ENCODE results near the gene KRT86. TPM values are rescaled to one million over a fixed set of nuclear protein-coding genes. Genes with fewer than 3 reads are reported as not detected.
A peak's percentile ranks its signal among the peaks of the same experiment; 100 is the strongest.

The KRT86 gene
- total RNA-seq, 1 donor from 2014 or later = 0.52 TPM

- H3K4me3 ChIP-seq (ENCODE audit: low read length in 3 of 3) = no peak overlapping the region
- H3K27ac ChIP-seq (ENCODE audit: low read depth, low read length) = no peak overlapping the region
- no peaks in the 10 kb centered on the region for H3K36me3 ChIP-seq (ENCODE audit: control insufficient read depth in 3 of 3, insufficient read depth in 3 of 3, low read length in 3 of 3)
- peaks cover 46 to 66% (median 64%) of the 10 kb centered on the region in 3 donors for H3K4me1 ChIP-seq (ENCODE audit: control insufficient read depth in 3 of 3, insufficient read depth in 3 of 3, low read length in 3 of 3)
- no peaks in the 10 kb centered on the region for H3K9me3 ChIP-seq (ENCODE audit: control insufficient read depth in 3 of 3, low read length in 3 of 3)
- H3K27me3 ChIP-seq (ENCODE audit: control insufficient read depth in 3 of 3, insufficient read depth in 3 of 3, low read length in 3 of 3) = peaks cover 0 to 7% (median 0%) of the 10 kb centered on the region in 3 donors
- H3K9ac ChIP-seq (ENCODE audit: low read depth in 1 of 3, low read length in 3 of 3) = no peak overlapping the region
Measured at GRCh38 chr12:52245259-52245961, 29.0 kb upstream of the KRT86 start.

- H3K4me3 ChIP-seq (ENCODE audit: low read length in 3 of 3) = no peak overlapping the region
- H3K27ac ChIP-seq (ENCODE audit: low read depth, low read length) = no peak overlapping the region
- peaks cover 0 to 10% (median 0%) of the 10 kb centered on the region in 3 donors for H3K27me3 ChIP-seq (ENCODE audit: control insufficient read depth in 3 of 3, insufficient read depth in 3 of 3, low read length in 3 of 3)
- no peaks in the 10 kb centered on the region for H3K9me3 ChIP-seq (ENCODE audit: control insufficient read depth in 3 of 3, low read length in 3 of 3)
- H3K9ac ChIP-seq (ENCODE audit: low read depth in 1 of 3, low read length in 3 of 3) = peak overlapping the region in 1 of 3 donors; percentile 14
- peaks cover 46 to 66% (median 64%) of the 10 kb centered on the region in 3 donors for H3K4me1 ChIP-seq (ENCODE audit: control insufficient read depth in 3 of 3, insufficient read depth in 3 of 3, low read length in 3 of 3)
- H3K36me3 ChIP-seq (ENCODE audit: control insufficient read depth in 3 of 3, insufficient read depth in 3 of 3, low read length in 3 of 3) = no peaks in the 10 kb centered on the region
Measured at GRCh38 chr12:52245962-52246569, 28.4 kb upstream of the KRT86 start.

GRCh38 chr12:52246720-52247621 is 27.5 kb upstream of the KRT86 start:
- H3K9me3 ChIP-seq (ENCODE audit: control insufficient read depth in 3 of 3, low read length in 3 of 3) = no peaks in the 10 kb centered on the region
- peaks cover 46 to 66% (median 64%) of the 10 kb centered on the region in 3 donors for H3K4me1 ChIP-seq (ENCODE audit: control insufficient read depth in 3 of 3, insufficient read depth in 3 of 3, low read length in 3 of 3)
- H3K4me3 ChIP-seq (ENCODE audit: low read length in 3 of 3) = no peak overlapping the region
- H3K9ac ChIP-seq (ENCODE audit: low read depth in 1 of 3, low read length in 3 of 3) = peak overlapping the region; percentile 14 to 74 (median 14)
- peak overlapping the region; percentile 56 for H3K27ac ChIP-seq (ENCODE audit: low read depth, low read length)
- H3K27me3 ChIP-seq (ENCODE audit: control insufficient read depth in 3 of 3, insufficient read depth in 3 of 3, low read length in 3 of 3) = peaks cover 0 to 10% (median 0%) of the 10 kb centered on the region in 3 donors
- no peaks in the 10 kb centered on the region for H3K36me3 ChIP-seq (ENCODE audit: control insufficient read depth in 3 of 3, insufficient read depth in 3 of 3, low read length in 3 of 3)

- H3K4me1 ChIP-seq (ENCODE audit: control insufficient read depth in 3 of 3, insufficient read depth in 3 of 3, low read length in 3 of 3) = peaks cover 46 to 66% (median 64%) of the 10 kb centered on the region in 3 donors
- H3K27me3 ChIP-seq (ENCODE audit: control insufficient read depth in 3 of 3, insufficient read depth in 3 of 3, low read length in 3 of 3) = peaks cover 0 to 7% (median 0%) of the 10 kb centered on the region in 3 donors
- H3K36me3 ChIP-seq (ENCODE audit: control insufficient read depth in 3 of 3, insufficient read depth in 3 of 3, low read length in 3 of 3) = no peaks in the 10 kb centered on the region
- no peak overlapping the region for H3K4me3 ChIP-seq (ENCODE audit: low read length in 3 of 3)
- no peaks in the 10 kb centered on the region for H3K9me3 ChIP-seq (ENCODE audit: control insufficient read depth in 3 of 3, low read length in 3 of 3)
- peak overlapping the region; percentile 56 for H3K27ac ChIP-seq (ENCODE audit: low read depth, low read length)
- peak overlapping the region in 2 of 3 donors; percentile 14 to 74 for H3K9ac ChIP-seq (ENCODE audit: low read depth in 1 of 3, low read length in 3 of 3)
Measured at GRCh38 chr12:52247622-52248540, 26.6 kb upstream of the KRT86 start.

GRCh38 chr12:52248541-52249461 is 25.6 kb upstream of the KRT86 start:
- Histone ChIP-seq H3K36me3 (ENCODE audit: control insufficient read depth in 3 of 3, insufficient read depth in 3 of 3, low read length in 3 of 3) (no peaks in the 10 kb centered on the region), H3K27me3 (ENCODE audit: control insufficient read depth in 3 of 3, insufficient read depth in 3 of 3, low read length in 3 of 3) (peaks cover 0 to 12% (median 1%) of the 10 kb centered on the region in 3 donors), H3K9ac (ENCODE audit: low read depth in 1 of 3, low read length in 3 of 3) (peak overlapping the region in 1 of 3 donors; percentile 25), H3K27ac (ENCODE audit: low read depth, low read length) (peak overlapping the region; percentile 4), H3K4me3 (ENCODE audit: low read length in 3 of 3) (peak overlapping the region in 1 of 3 donors; percentile 35), H3K9me3 (ENCODE audit: control insufficient read depth in 3 of 3, low read length in 3 of 3) (no peaks in the 10 kb centered on the region), H3K4me1 (ENCODE audit: control insufficient read depth in 3 of 3, insufficient read depth in 3 of 3, low read length in 3 of 3) (peaks cover 40 to 59% (median 57%) of the 10 kb centered on the region in 3 donors)

- H3K4me3 ChIP-seq (ENCODE audit: low read length in 3 of 3) = no peak overlapping the region
- no peaks in the 10 kb centered on the region for H3K9me3 ChIP-seq (ENCODE audit: control insufficient read depth in 3 of 3, low read length in 3 of 3)
- no peaks in the 10 kb centered on the region for H3K36me3 ChIP-seq (ENCODE audit: control insufficient read depth in 3 of 3, insufficient read depth in 3 of 3, low read length in 3 of 3)
- H3K27me3 ChIP-seq (ENCODE audit: control insufficient read depth in 3 of 3, insufficient read depth in 3 of 3, low read length in 3 of 3) = peaks cover 0 to 15% (median 6%) of the 10 kb centered on the region in 3 donors
- peaks cover 32 to 51% (median 49%) of the 10 kb centered on the region in 3 donors for H3K4me1 ChIP-seq (ENCODE audit: control insufficient read depth in 3 of 3, insufficient read depth in 3 of 3, low read length in 3 of 3)
- H3K9ac ChIP-seq (ENCODE audit: low read depth in 1 of 3, low read length in 3 of 3) = peak overlapping the region in 1 of 3 donors; percentile 25
- H3K27ac ChIP-seq (ENCODE audit: low read depth, low read length) = no peak overlapping the region
Measured at GRCh38 chr12:52249511-52250047, 24.9 kb upstream of the KRT86 start.

GRCh38 chr12:52250048-52250990 is 24.1 kb upstream of the KRT86 start:
- H3K4me1 ChIP-seq (ENCODE audit: control insufficient read depth in 3 of 3, insufficient read depth in 3 of 3, low read length in 3 of 3) = peaks cover 30 to 45% (median 45%) of the 10 kb centered on the region in 3 donors
- no peak overlapping the region for H3K4me3 ChIP-seq (ENCODE audit: low read length in 3 of 3)
- H3K27ac ChIP-seq (ENCODE audit: low read depth, low read length) = no peak overlapping the region
- H3K9ac ChIP-seq (ENCODE audit: low read depth in 1 of 3, low read length in 3 of 3) = no peak overlapping the region
- H3K27me3 ChIP-seq (ENCODE audit: control insufficient read depth in 3 of 3, insufficient read depth in 3 of 3, low read length in 3 of 3) = peaks cover 0 to 22% (median 11%) of the 10 kb centered on the region in 3 donors
- no peaks in the 10 kb centered on the region for H3K36me3 ChIP-seq (ENCODE audit: control insufficient read depth in 3 of 3, insufficient read depth in 3 of 3, low read length in 3 of 3)
- H3K9me3 ChIP-seq (ENCODE audit: control insufficient read depth in 3 of 3, low read length in 3 of 3) = no peaks in the 10 kb centered on the region
